ENCODE measurements around the gene RCVRN.

Gene RCVRN

DNA sequence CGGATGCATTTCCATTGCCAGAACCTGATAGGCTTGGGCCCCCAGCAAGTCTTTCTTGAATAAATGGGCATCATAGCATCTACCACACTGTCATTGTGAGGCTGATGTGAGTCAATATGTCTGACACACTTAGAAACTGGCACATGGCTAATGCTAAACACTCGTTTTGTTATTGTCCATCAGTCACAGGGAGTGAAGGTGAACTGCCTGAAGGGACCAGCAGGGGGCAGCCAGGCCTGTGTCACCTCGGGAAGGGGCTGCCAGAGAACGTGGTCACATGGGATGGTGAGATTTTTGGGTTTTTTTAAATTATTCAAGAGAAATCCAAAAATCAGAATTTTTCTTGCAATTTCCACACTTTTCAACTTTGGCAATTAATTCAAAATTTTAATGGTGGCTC, 831 bp upstream of the RCVRN start:
- in situ Hi-C loops (cut with MboI; ENCODE audit: low pct_unique_long_range_greater_than_20kb, low sequenced_read_pairs) = loop anchor here (25.0 kb wide), 1 partner anchor 706 kb away; no protein-coding TSS in a partner anchor
- DNase-seq = peak; percentile 38

DNA sequence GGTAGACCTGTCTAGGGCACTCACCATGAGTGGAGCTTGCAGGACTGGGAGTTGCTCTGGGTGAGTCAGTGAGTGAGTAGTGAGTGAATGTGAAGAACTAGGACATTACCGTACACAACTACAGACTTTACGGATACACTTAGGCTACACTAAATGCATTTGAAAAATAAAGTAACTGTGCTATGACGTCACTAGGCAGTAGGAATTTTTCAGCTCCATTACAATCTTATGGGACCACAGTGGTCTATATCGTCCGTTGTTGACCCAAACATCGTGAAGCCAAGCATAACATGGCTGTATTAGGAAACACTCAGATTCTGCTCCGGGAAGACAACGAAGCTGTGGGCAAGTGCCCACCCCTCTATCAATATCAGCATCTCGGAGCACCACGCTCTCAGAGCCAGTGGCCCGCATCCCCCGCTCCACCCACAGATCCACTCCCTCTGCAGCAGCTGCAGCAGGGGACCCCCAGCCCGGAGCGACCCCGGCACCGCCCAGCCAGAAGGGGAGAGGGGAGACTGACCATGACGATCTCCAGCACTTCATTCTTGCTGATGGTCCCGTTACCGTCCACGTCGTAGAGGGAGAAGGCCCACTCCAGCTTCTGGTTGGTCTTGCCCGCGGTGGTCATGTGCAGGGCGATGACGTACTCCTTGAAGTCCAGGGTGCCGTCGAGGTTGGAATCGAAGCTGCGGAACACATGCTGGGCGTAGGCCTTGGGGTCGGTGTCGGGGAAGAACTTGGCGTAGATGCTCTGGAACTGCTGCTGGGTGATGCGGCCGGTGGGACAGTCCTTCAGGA, 594 bp downstream of the RCVRN start:
- in situ Hi-C loops (cut with MboI; ENCODE audit: low pct_unique_long_range_greater_than_20kb, low sequenced_read_pairs) = loop anchor here (25.0 kb wide), 1 partner anchor 708 kb away; no protein-coding TSS in a partner anchor
- no peak for DNase-seq

DNA sequence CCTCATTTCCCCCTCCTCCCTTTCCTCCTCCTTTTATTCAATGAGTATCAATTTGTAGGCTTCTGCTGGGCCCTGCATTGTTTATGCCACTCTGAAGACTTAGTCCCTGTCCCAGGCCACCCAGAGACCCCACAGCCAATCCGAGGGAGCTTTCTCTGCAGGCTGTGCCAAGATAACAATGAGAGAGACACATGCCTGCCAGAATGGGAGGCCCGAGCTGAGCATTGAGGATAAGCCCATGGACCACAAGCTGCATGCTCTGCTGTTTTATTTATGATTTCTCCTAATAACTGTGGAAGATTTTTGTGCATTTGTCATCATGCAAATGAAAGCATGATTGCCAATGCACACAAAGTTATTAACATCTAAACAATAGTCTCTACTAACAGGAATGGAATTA, 3.0 kb downstream of the RCVRN start:
- in situ Hi-C loops (cut with MboI; ENCODE audit: low pct_unique_long_range_greater_than_20kb, low sequenced_read_pairs) = loop anchor here (25.0 kb wide), 1 partner anchor 710 kb away; no protein-coding TSS in a partner anchor
- DNase-seq = no peak

- no peak for DNase-seq
- in situ Hi-C loops (cut with MboI; ENCODE audit: low pct_unique_long_range_greater_than_20kb, low sequenced_read_pairs) = loop anchor here (25.0 kb wide), 1 partner anchor 712 kb away; no protein-coding TSS in a partner anchor
These were observed 4.3 kb downstream of the RCVRN start for GRCh38 chr17:9900784-9901183.

- in situ Hi-C loops (cut with MboI; ENCODE audit: low pct_unique_long_range_greater_than_20kb, low sequenced_read_pairs) = loop anchor here (25.0 kb wide), 1 partner anchor 712 kb away; no protein-coding TSS in a partner anchor
- no peak for DNase-seq
These were observed 5.0 kb downstream of the RCVRN start for GRCh38 chr17:9900044-9900594.

GRCh38 chr17:9899280-9900043, 5.6 kb downstream of the RCVRN start:
- DNase-seq = no peak
- in situ Hi-C loops (cut with MboI; ENCODE audit: low pct_unique_long_range_greater_than_20kb, low sequenced_read_pairs) = loop anchor here (25.0 kb wide), 1 partner anchor 713 kb away; no protein-coding TSS in a partner anchor

- in situ Hi-C loops (cut with MboI; ENCODE audit: low pct_unique_long_range_greater_than_20kb, low sequenced_read_pairs) = no loop called here
- DNase-seq = no peak
These were observed 6.3 kb downstream of the RCVRN start for GRCh38 chr17:9898812-9899211.

DNA sequence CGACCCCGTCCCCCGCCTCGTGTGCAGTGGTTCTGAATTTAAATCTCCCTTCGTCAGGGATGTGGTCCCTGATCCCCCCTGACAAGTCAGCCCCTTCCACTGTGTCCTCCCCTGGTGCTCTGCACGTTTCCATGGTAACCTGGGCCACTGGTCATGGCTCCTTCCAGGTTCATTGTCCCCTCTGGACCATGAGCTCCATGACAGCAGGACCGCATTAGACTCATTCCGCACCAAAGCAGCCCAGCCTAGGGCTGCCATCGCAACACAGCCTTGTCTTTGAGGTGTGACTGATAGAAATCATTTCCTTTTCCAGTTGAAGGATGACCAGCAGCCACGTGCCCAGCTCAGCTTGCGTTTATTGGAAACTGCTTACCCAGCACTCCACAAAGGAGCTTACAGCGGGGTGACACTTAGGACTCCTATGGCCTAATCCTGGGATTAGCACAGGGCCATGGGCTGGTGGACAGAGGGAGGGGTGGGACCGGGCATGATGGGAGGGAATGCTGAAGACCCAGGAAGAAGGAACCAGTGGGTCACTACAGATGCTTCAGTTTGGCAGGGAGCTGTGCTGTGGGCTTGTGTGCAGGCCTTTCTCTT, 7.6 kb downstream of the RCVRN start:
- in situ Hi-C loops (cut with MboI; ENCODE audit: low pct_unique_long_range_greater_than_20kb, low sequenced_read_pairs) = no loop called here
- no peak for DNase-seq

- in situ Hi-C loops (cut with MboI; ENCODE audit: low pct_unique_long_range_greater_than_20kb, low sequenced_read_pairs) = no loop called here
- no peak for DNase-seq
These were observed 9.1 kb downstream of the RCVRN start for GRCh38 chr17:9895923-9896322.

GRCh38 chr17:9894231-9894630, 10.8 kb downstream of the RCVRN start:
- in situ Hi-C loops (cut with MboI; ENCODE audit: low pct_unique_long_range_greater_than_20kb, low sequenced_read_pairs) = no loop called here
- no peak for DNase-seq

- in situ Hi-C loops (cut with MboI; ENCODE audit: low pct_unique_long_range_greater_than_20kb, low sequenced_read_pairs) = no loop called here
- no peak for DNase-seq
These were observed 11.6 kb downstream of the RCVRN start for GRCh38 chr17:9893411-9894012.

DNA sequence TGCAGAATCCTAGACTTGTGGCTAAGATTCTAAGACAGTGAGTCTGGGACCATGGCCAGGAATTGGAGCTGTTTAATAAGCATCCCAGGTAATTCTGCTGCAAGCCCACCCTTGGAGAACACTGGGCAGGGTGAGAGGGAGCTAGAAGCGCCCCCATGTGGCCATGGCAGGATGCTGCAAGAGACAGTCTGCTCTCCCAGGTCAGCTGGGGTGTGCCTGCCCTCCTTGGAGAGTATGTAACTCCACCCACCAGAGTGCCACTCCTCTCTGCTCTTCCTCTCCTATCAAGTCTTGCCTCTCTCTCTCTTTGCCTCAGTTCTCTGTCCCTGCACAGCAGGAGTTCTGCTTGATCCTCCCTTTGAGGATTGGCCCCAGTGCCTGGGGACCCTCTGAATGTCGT, 14.9 kb downstream of the RCVRN start:
- in situ Hi-C loops (cut with MboI; ENCODE audit: low pct_unique_long_range_greater_than_20kb, low sequenced_read_pairs) = no loop called here
- peak; percentile 61 for DNase-seq

DNA sequence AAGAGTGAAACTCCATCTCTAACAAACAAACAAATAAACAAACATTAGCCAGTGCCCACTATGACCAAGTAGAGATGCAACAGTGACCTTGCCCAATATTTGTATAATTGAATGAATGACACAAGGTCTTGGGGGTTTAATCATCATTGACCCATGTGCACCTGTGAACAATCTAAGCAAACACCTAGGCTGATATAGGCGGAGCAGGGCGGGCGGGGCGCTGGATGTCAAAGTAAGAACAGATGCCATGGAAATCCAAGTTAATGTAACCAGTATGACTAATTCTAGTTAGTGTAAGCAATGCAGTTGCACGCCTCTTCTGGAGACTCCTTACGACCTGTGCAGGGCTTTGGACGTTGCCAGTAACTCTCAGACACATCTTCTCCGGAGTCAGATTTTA, 17.6 kb downstream of the RCVRN start:
- DNase-seq = no peak
- in situ Hi-C loops (cut with MboI; ENCODE audit: low pct_unique_long_range_greater_than_20kb, low sequenced_read_pairs) = no loop called here

GRCh38 chr17:9886141-9886930, 18.7 kb downstream of the RCVRN start:
- in situ Hi-C loops (cut with MboI; ENCODE audit: low pct_unique_long_range_greater_than_20kb, low sequenced_read_pairs) = no loop called here
- DNase-seq = no peak

GRCh38 chr17:9883451-9883850, 21.6 kb downstream of the RCVRN start:
- in situ Hi-C loops (cut with MboI; ENCODE audit: low pct_unique_long_range_greater_than_20kb, low sequenced_read_pairs) = no loop called here
- no peak for DNase-seq

DNA sequence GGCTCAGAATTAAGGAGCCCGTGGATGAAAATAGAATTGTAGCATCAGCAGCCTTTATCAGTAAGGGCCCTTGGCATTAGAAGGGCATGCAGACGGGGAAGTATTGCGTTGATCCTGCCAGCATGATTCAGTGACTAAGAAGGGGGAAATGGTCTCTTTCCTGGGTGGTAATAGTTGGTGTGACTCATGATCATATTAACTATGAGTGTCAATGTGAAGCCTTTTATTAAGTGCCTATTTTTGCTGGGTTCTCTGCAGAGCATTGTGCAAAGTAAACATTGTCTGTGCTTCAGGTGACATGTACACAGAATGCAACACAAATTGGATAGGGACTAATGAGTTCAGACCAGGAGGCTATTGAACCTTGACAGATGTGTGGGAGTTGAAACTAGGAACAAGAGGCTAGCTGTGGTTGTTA, 24.5 kb downstream of the RCVRN start:
- in situ Hi-C loops (cut with MboI; ENCODE audit: low pct_unique_long_range_greater_than_20kb, low sequenced_read_pairs) = no loop called here
- no peak for DNase-seq

DNA sequence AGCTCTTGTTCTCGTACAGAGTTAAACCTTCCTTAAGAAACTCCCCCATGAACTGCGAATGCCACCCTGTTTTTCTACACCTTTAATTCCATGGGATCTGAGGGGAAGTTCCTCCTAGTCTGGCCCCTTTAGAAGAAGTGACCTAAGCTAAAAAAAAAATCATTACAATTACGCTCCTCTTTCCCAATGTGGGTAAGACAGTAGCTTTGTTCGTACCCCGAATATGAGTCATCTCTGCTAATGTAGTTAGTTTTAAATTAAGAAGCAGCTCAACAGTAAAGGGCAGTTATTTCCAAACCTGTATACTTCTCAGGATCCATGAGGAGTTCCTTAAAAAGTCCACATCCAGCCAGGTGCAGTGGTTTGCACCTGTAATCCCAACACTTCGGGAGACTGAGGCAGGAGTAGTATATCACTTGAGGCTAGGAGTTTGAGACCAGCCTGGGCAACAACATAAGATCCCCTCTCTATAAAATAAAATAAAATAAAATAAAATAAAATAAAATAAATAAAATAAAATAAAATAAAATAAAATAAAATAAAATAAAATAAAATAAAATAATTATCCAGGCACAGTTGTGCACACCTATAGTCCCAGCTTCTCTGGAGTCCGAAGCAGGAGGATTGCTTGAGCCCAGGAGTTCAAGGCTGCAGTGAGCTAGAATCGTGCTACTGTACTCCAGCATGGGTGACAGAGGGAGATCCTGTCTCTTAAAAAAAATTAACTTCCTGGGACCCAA, 26.1 kb downstream of the RCVRN start:
- in situ Hi-C loops (cut with MboI; ENCODE audit: low pct_unique_long_range_greater_than_20kb, low sequenced_read_pairs) = no loop called here
- no peak for DNase-seq

DNA sequence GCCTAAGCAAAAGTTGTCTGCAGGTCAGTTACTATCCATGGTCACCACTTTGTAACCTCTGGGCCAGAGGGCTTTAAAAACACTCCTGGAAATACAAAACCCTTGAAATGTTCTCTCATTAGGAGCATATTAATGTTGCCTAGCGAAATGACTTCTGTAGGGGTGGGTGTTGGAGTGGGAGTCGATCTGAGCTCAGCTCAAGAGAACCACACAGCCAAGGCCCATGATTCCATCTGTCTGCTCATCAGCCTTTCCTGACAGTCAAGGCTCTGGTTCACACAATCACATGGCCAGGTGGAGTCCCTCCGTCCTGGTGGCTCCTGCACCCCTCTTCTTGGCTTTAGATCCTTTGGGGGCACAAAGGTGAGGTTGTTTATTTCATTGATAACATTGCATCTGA, 26.7 kb downstream of the RCVRN start:
- in situ Hi-C loops (cut with MboI; ENCODE audit: low pct_unique_long_range_greater_than_20kb, low sequenced_read_pairs) = no loop called here
- no peak for DNase-seq

Measured in KBM-7 (cell line).